SK-N-SH treated with all-trans-retinoic acid at 6 μM for 48 hours (cell line): ENCODE results near the gene CA5B.

Source experiments
- ARNTL ChIP-seq: fragments of 450-650 bp; formaldehyde crosslinking; IDR thresholded peaks from 2 replicates; pipeline ENCODE4 v1.5.0; 2020; ENCODE audit warnings: low read depth, mild to moderate bottlenecking, moderate library complexity, borderline replicate concordance
- CREB5 ChIP-seq: fragments of 250-450 bp; sonication (Bioruptor Pico); IDR thresholded peaks from 2 replicates; pipeline ENCODE4 v1.5.1; 2020; ENCODE audit warnings: low read depth, mild to moderate bottlenecking, moderate library complexity
- GLIS3 ChIP-seq: fragments of 250-450 bp; sonication (Bioruptor Pico); IDR thresholded peaks from 2 replicates; pipeline ENCODE4 v1.5.0; 2020; ENCODE audit warnings: mild to moderate bottlenecking, moderate library complexity
- OSR1 ChIP-seq: fragments of 250-450 bp; sonication (Bioruptor Pico); IDR thresholded peaks from 2 replicates; pipeline ENCODE4 v1.8.0; 2022; ENCODE audit warnings: moderate library complexity, mild to moderate bottlenecking, inconsistent platforms
- PATZ1 ChIP-seq: fragments of 250-450 bp; sonication (Bioruptor Pico); IDR thresholded peaks from 2 replicates; pipeline ENCODE4 v1.8.0; 2020; ENCODE audit warnings: mild to moderate bottlenecking, moderate library complexity, borderline replicate concordance
- POU6F1 ChIP-seq: fragments of 250-450 bp; sonication (Bioruptor Pico); IDR thresholded peaks from 2 replicates; pipeline ENCODE4 v1.8.0; 2021; ENCODE audit warnings: low read depth, mild to moderate bottlenecking, moderate library complexity, borderline replicate concordance
- PPARA ChIP-seq: fragments of 250-450 bp; sonication (Bioruptor Pico); IDR thresholded peaks from 2 replicates; pipeline ENCODE4 v1.5.0; 2020; ENCODE audit warnings: mild to moderate bottlenecking, borderline replicate concordance
- TOX ChIP-seq: fragments of 250-450 bp; sonication (Bioruptor Pico); IDR thresholded peaks from 2 replicates; pipeline ENCODE4 v1.8.0; 2021; ENCODE audit warnings: mild to moderate bottlenecking, moderate library complexity, borderline replicate concordance
- ZFP30 ChIP-seq: fragments of 450-650 bp; formaldehyde crosslinking; IDR thresholded peaks from 2 replicates; pipeline ENCODE4 v1.5.0; 2022; ENCODE audit warnings: mild to moderate bottlenecking, moderate library complexity
- ZNF70 ChIP-seq: fragments of 450-650 bp; formaldehyde crosslinking; IDR thresholded peaks from 2 replicates; pipeline ENCODE4 v1.5.0; 2020; ENCODE audit warnings: mild to moderate bottlenecking, moderate library complexity

GRCh38 chrX:15721911-15722310, 16.2 kb upstream of the CA5B start:
- TF ChIP-seq ZFP30 (CRISPR knock-in tag) (no peak), TOX (CRISPR knock-in tag) (no peak), ARNTL (CRISPR knock-in tag) (no peak), PPARA (CRISPR knock-in tag) (no peak), CREB5 (CRISPR knock-in tag) (no peak), OSR1 (CRISPR knock-in tag) (no peak), ZNF70 (CRISPR knock-in tag) (no peak), GLIS3 (no peak), POU6F1 (CRISPR knock-in tag) (no peak), PATZ1 (CRISPR knock-in tag) (no peak)
